Heart right ventricle (tissue), 16 donors: ENCODE results near the gene MTCL1. TPM values are rescaled to one million over a fixed set of nuclear protein-coding genes. Genes with fewer than 3 reads are reported as not detected.

Experiments used
- ATAC-seq, 8 donors: fragments of 200-7000 bp; cut with Tn5 transposase; one replicate each; pipeline ENCODE4 v1.9.1; 2020; ENCODE audit warnings: mild to moderate bottlenecking in 8 of 8, moderate library complexity in 8 of 8, moderate number of reproducible peaks in 1 of 8
- DNase-seq, 2 donors: peaks; one replicate each; pipeline ENCODE4 v3.0.0-alpha.2; 2020
- H3K27ac ChIP-seq, 10 donors: fragments of 200-600 bp; sonication (generic) in 2 of 10; one replicate each; pipeline versions ENCODE4 v1.5.0 to v1.8.0; 2020 to 2022; ENCODE audit warnings: mild to moderate bottlenecking in 3 of 10
- H3K27me3 ChIP-seq, 7 donors: fragments of 200-600 bp; one replicate each; pipeline ENCODE4 v1.8.0; 2021 to 2022; ENCODE audit warnings: mild to moderate bottlenecking in 2 of 7
- H3K36me3 ChIP-seq, 9 donors: fragments of 200-600 bp; sonication (generic) in 1 of 9; one replicate each; pipeline versions ENCODE4 v1.5.0 to v1.8.0; 2020 to 2022; ENCODE audit warnings: mild to moderate bottlenecking in 2 of 9
- H3K4me1 ChIP-seq, 9 donors: fragments of 200-600 bp; sonication (generic) in 1 of 9; one replicate each; pipeline versions ENCODE4 v1.5.0 to v1.8.0; 2020 to 2022; ENCODE audit warnings: mild to moderate bottlenecking in 4 of 9
- H3K4me3 ChIP-seq, 10 donors: fragments of 200-600 bp; sonication (generic) in 2 of 10; one replicate each; pipeline versions ENCODE4 v1.5.0 to v1.8.0; 2020 to 2022; ENCODE audit warnings: mild to moderate bottlenecking in 7 of 10, moderate library complexity in 2 of 10
- H3K9me3 ChIP-seq, 11 donors: fragments of 200-600 bp in 10 of 11; sonication (generic) in 2 of 11; one replicate each; pipeline versions ENCODE4 v1.5.0 to v1.8.0; 2013 to 2022; ENCODE audit warnings: mild to moderate bottlenecking in 2 of 11, control low read depth in 1 of 11, moderate library complexity in 1 of 11
- WGBS, 2 donors: extraction: QIAGEN DNeasy Blood & Tissue Kit; methylation state at CpG; one replicate each; pipeline ENCODE4 v1.1.7; 2013; ENCODE audit warnings: inconsistent platforms in 1 of 2; 5-methylcytosine and 5-hydroxymethylcytosine counted together
- intact Hi-C, 10 donors: fragments of 100-400 bp; cut with DNase I; formaldehyde crosslinking; loops; one replicate each; pipeline versions ENCODE4 v1.11.1 to v1.14.2; 2022
- polyA plus RNA-seq, 2 donors: library from polyadenylated mRNA; stranded (reverse); fragments of 200-250 nt; gene quantifications; one replicate each; pipeline ENCODE4 v1.2.3, GENCODE V29; 2013
- total RNA-seq, 10 donors: library from RNA; stranded (reverse); fragmentation: NEBNext Ultra II Directional in 3 of 10; extraction: Animal tissue kit (Norgen Biotek cat#: 25700) in 3 of 10; gene quantifications; one replicate each; pipeline versions ENCODE4 v1.2.1 to v1.2.4, GENCODE V29; 2021 to 2023
- TF ChIP-seq, protein P1 (sequence below), 9 donors: fragments of 200-600 bp; sonication (generic) in 2 of 9; IDR thresholded peaks; one replicate each; pipeline versions ENCODE4 v1.5.0 to v1.8.0; 2021 to 2022; ENCODE audit warnings: antibody characterized with exemption in 9 of 9, mild to moderate bottlenecking in 5 of 9, moderate library complexity in 1 of 9
- donor health status: Arrhythmogenic right ventricular cardiomyopathy.
- donor health status: ischemic (EF 13 %, LVEDD 7.1; RV severe dilation, severe dysfunction).
- donor health status: healthy with polysubstance abuse.
- donor health status: DM: no; HTN: yes; CAD: no.
- donor health status: DM: no; HTN: no; CAD: no.
- donor health status: ischemic (EF 25% LVEDD 6.9; RV normal size, moderate dysfunction).
- donor health status: ischemic (EF 25% LVEDD 5.7; RV mildly dilated, moderate dysfunction).
- donor health status: healthy.
- donor health status: DM: yes; HTN: yes; CAD: no.
- donor health status: Ischemic cardiomyopathy.
- donor health status: ischemic (EF 35%, LVEDD 5.7; RV mildly dilated, moderate dysfunction).
- donor health status: nonischemic (EF 11% LVEDD 7.7; RV severe dilation, severe dysfunction).
- donor health status: DM: yes; HTN: yes; CAD: no.
- donor health status: PGD.
- donor health status: ischemic (EF 29% LVEDD 5.4; RV normal size, mild dysfunction).
- donor health status: nonischemic (EF 23%, LVEDD 6.1; RV moderate dilation, normal function).

Gene MTCL1
- total and polyA plus RNA-seq, 12 donors: 1.9 to 17.2 (median 8.8) TPM

- WGBS, 2 donors: 50 to 54% methylated on average over 14 of the region's 14 CpGs
- ATAC-seq (no peak), DNase-seq (no peak)
- H3K27ac ChIP-seq: no peak overlapping the region
- no peaks in the 10 kb centered on the region for H3K9me3 ChIP-seq
- intact Hi-C loops: loop anchor here in 6 of 10 donors (2.0 to 10.0 kb wide), 3 partner anchors 325 to 397 kb away; no protein-coding TSS in a partner anchor
- H3K4me1 ChIP-seq: peaks cover 0 to 5% (median 0%) of the 10 kb centered on the region in 9 donors
- no peak overlapping the region for H3K4me3 ChIP-seq
- peaks cover 0 to 24% (median 5%) of the 10 kb centered on the region in 7 donors for H3K27me3 ChIP-seq
- H3K36me3 ChIP-seq: no peaks in the 10 kb centered on the region
- TF ChIP-seq, protein P1, sequence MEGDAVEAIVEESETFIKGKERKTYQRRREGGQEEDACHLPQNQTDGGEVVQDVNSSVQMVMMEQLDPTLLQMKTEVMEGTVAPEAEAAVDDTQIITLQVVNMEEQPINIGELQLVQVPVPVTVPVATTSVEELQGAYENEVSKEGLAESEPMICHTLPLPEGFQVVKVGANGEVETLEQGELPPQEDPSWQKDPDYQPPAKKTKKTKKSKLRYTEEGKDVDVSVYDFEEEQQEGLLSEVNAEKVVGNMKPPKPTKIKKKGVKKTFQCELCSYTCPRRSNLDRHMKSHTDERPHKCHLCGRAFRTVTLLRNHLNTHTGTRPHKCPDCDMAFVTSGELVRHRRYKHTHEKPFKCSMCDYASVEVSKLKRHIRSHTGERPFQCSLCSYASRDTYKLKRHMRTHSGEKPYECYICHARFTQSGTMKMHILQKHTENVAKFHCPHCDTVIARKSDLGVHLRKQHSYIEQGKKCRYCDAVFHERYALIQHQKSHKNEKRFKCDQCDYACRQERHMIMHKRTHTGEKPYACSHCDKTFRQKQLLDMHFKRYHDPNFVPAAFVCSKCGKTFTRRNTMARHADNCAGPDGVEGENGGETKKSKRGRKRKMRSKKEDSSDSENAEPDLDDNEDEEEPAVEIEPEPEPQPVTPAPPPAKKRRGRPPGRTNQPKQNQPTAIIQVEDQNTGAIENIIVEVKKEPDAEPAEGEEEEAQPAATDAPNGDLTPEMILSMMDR (IDR thresholded peaks at IDR 0.05): no peak
Measured at GRCh38 chr18:8657873-8658470, 47.4 kb upstream of the MTCL1 start.

- 87 to 94% methylated on average over 31 of the region's 31 CpGs for WGBS, 2 donors
- H3K27ac ChIP-seq: no peak overlapping the region
- H3K36me3 ChIP-seq: no peaks in the 10 kb centered on the region
- no peak overlapping the region for H3K4me3 ChIP-seq
- no peak for ATAC-seq
- DNase-seq: no peak
- TF ChIP-seq, protein P1 (IDR thresholded peaks at IDR 0.05): no peak
- peaks cover 0 to 20% (median 5%) of the 10 kb centered on the region in 7 donors for H3K27me3 ChIP-seq
- no peaks in the 10 kb centered on the region for H3K9me3 ChIP-seq
- H3K4me1 ChIP-seq: peaks cover 0 to 5% (median 0%) of the 10 kb centered on the region in 9 donors
- intact Hi-C loops: loop anchor here in 5 of 10 donors (5.0 to 10.0 kb wide), 2 partner anchors 328 to 396 kb away; no protein-coding TSS in a partner anchor
Measured at GRCh38 chr18:8658858-8659485, 46.4 kb upstream of the MTCL1 start.

- 87 to 90% methylated on average over 34 to 36 of the region's 36 CpGs for WGBS, 2 donors
- Histone ChIP-seq H3K4me1 (peaks cover 0 to 5% (median 0%) of the 10 kb centered on the region in 9 donors), H3K27ac (no peak overlapping the region), H3K9me3 (no peaks in the 10 kb centered on the region), H3K4me3 (no peak overlapping the region), H3K36me3 (no peaks in the 10 kb centered on the region), H3K27me3 (peaks cover 0 to 17% (median 5%) of the 10 kb centered on the region in 7 donors)
- no peak for DNase-seq
- intact Hi-C loops: loop anchor here in 5 of 10 donors (5.0 to 10.0 kb wide), 2 partner anchors 328 to 395 kb away; no protein-coding TSS in a partner anchor
- TF ChIP-seq, protein P1 (IDR thresholded peaks at IDR 0.05): no peak
- no peak for ATAC-seq
Measured at GRCh38 chr18:8659609-8660242, 45.6 kb upstream of the MTCL1 start.

- Histone ChIP-seq H3K4me3 (no peak overlapping the region), H3K4me1 (peaks cover 0 to 5% (median 0%) of the 10 kb centered on the region in 9 donors), H3K27me3 (peaks cover 0 to 15% (median under 1%) of the 10 kb centered on the region in 7 donors), H3K9me3 (no peaks in the 10 kb centered on the region), H3K27ac (no peak overlapping the region), H3K36me3 (no peaks in the 10 kb centered on the region)
- WGBS, 2 donors: 88 to 89% methylated on average over 5 of the region's 5 CpGs
- ATAC-seq: no peak
- intact Hi-C loops: no loop called here
- TF ChIP-seq, protein P1 (IDR thresholded peaks at IDR 0.05): no peak
- no peak for DNase-seq
Measured at GRCh38 chr18:8660316-8660715, 45.0 kb upstream of the MTCL1 start.
